ENCODE measurements around the gene ANKH. TPM values are rescaled to one million over a fixed set of nuclear protein-coding genes. Genes with fewer than 3 reads are reported as not detected.

ANKH gene
- total RNA-seq, 1 experiment from 2014 or later, result 65.2 TPM

DNA sequence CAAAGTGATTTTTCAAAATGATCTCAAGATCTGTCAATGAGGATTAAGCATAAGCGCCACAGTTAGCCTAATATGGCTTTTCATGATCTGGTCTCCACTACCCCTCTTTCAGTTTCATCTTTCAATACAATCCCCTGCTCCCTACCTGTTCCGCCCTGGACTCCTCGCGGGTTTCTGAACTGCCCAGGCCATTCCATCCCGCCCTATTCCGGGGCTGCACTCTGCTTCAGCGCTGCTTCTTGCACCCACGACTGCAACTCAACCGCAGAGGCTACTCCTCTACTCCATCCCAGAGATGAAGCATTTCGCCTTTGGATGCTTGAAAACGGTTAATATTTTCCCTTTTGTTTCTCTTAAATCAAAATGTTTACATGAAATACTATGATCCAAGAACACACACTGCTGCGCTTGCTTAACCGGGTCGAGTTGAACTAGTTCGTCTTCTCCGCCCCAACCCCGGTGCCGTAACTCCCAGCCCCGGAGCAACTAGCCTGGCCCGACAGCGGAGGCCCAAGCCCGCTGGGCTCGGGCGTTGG, 207.8 kb downstream of the ANKH start:
- H3K27ac ChIP-seq (ENCODE audit: low read depth, low read length), result peak overlapping the region; percentile 71
- BruUV-seq (replicated peaks), result TSS peak; percentile 81
- DNase-seq (ENCODE audit: low read depth, low spot score) (no peak), ATAC-seq (peak; percentile 20)
- H3K79me2 ChIP-seq (ENCODE audit: insufficient read depth, low read length), result peaks cover 40% of the 10 kb centered on the region
- peak overlapping the region; percentile 57 to 80 for H3K4me3 ChIP-seq (replicated peaks in 1 of 2; ENCODE audit: low read depth in 1 of 2, low read length in 2 of 2)
- ChIA-PET POLR2A (no interaction called here), RAD21 (ENCODE audit: low non-redundant PET in 1 of 2, low total read pairs in 2 of 2, uncharacterized antibody in 2 of 2, unreplicated experiment in 2 of 2) (no interaction called here), CTCF (interaction anchor here (1.1 kb wide), 1 partner anchor 15 kb away, joined by 4 read pairs; no protein-coding TSS in a partner anchor)
- TF ChIP-seq POLR2AphosphoS5 (IDR thresholded peaks at IDR 0.05; ENCODE audit: low read depth, low read length) (no peak), YY1 (IDR thresholded peaks at IDR 0.05; ENCODE audit: extremely low read depth, insufficient replicate concordance, low read depth, low read length) (no peak), EZH2 (IDR thresholded peaks at IDR 0.05) (no peak), EGR1 (IDR thresholded peaks at IDR 0.05; ENCODE audit: low read depth) (no peak), CBX3 (IDR thresholded peaks at IDR 0.05; ENCODE audit: low read depth) (no peak), POLR2A (IDR thresholded peaks at IDR 0.05; ENCODE audit: borderline replicate concordance, extremely low read depth, insufficient read depth, insufficient read length) (no peak), RAD21 (IDR thresholded peaks at IDR 0.05; ENCODE audit: low read depth) (no peak), CEBPB (IDR thresholded peaks at IDR 0.05; ENCODE audit: low read depth) (no peak)
- TF ChIP-seq, protein P1, sequence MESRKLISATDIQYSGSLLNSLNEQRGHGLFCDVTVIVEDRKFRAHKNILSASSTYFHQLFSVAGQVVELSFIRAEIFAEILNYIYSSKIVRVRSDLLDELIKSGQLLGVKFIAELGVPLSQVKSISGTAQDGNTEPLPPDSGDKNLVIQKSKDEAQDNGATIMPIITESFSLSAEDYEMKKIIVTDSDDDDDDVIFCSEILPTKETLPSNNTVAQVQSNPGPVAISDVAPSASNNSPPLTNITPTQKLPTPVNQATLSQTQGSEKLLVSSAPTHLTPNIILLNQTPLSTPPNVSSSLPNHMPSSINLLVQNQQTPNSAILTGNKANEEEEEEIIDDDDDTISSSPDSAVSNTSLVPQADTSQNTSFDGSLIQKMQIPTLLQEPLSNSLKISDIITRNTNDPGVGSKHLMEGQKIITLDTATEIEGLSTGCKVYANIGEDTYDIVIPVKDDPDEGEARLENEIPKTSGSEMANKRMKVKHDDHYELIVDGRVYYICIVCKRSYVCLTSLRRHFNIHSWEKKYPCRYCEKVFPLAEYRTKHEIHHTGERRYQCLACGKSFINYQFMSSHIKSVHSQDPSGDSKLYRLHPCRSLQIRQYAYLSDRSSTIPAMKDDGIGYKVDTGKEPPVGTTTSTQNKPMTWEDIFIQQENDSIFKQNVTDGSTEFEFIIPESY (IDR thresholded peaks at IDR 0.05; ENCODE audit: extremely low read depth, insufficient replicate concordance, low read length), result no peak
- TF ChIP-seq, protein P2, sequence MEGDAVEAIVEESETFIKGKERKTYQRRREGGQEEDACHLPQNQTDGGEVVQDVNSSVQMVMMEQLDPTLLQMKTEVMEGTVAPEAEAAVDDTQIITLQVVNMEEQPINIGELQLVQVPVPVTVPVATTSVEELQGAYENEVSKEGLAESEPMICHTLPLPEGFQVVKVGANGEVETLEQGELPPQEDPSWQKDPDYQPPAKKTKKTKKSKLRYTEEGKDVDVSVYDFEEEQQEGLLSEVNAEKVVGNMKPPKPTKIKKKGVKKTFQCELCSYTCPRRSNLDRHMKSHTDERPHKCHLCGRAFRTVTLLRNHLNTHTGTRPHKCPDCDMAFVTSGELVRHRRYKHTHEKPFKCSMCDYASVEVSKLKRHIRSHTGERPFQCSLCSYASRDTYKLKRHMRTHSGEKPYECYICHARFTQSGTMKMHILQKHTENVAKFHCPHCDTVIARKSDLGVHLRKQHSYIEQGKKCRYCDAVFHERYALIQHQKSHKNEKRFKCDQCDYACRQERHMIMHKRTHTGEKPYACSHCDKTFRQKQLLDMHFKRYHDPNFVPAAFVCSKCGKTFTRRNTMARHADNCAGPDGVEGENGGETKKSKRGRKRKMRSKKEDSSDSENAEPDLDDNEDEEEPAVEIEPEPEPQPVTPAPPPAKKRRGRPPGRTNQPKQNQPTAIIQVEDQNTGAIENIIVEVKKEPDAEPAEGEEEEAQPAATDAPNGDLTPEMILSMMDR (IDR thresholded peaks at IDR 0.05 in 2 of 3, conservative IDR thresholded peaks at IDR 0.05 in 1 of 3; ENCODE audit: borderline replicate concordance in 1 of 3, insufficient read depth in 1 of 3, low read depth in 2 of 3, low read length in 2 of 3), result no peak
- TF ChIP-seq, protein P3, sequence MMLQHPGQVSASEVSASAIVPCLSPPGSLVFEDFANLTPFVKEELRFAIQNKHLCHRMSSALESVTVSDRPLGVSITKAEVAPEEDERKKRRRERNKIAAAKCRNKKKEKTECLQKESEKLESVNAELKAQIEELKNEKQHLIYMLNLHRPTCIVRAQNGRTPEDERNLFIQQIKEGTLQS (IDR thresholded peaks at IDR 0.05), result no peak
- H3K9ac ChIP-seq (ENCODE audit: low read length), result peak overlapping the region; percentile 65
- H3K36me3 ChIP-seq (ENCODE audit: control insufficient read depth in 1 of 2, insufficient read depth in 2 of 2, low read length in 2 of 2), result no peaks in the 10 kb centered on the region; a peak in 1 of 4 replicates
- no peaks in the 10 kb centered on the region for H3K9me2 ChIP-seq (ENCODE audit: insufficient read depth)
- peaks cover 12 to 25% of the 10 kb centered on the region in 2 experiments; a peak in 3 of 4 replicates for H3K4me1 ChIP-seq (ENCODE audit: control insufficient read depth in 1 of 2, insufficient read depth in 2 of 2, low read length in 2 of 2)
- no peak overlapping the region for H2AFZ ChIP-seq (ENCODE audit: low read depth, low read length, poor library complexity, severe bottlenecking)
- no peaks in the 10 kb centered on the region for H3K9me3 ChIP-seq (ENCODE audit: control insufficient read depth in 1 of 2, insufficient read depth in 1 of 2, low read depth in 1 of 2, low read length in 2 of 2)
- H3K27me3 ChIP-seq (ENCODE audit: insufficient read depth, low read length), result no peaks in the 10 kb centered on the region
- H4K20me1 ChIP-seq (ENCODE audit: insufficient read depth), result no peaks in the 10 kb centered on the region
- intact Hi-C loops (cut with micrococcal nuclease), result no loop called here
- H3K4me2 ChIP-seq (ENCODE audit: low read length), result peak overlapping the region; percentile 85
